Karpas-422 (cell line): Measurements from ENCODE around the gene MYH2. TPM values are rescaled to one million over a fixed set of nuclear protein-coding genes. Genes with fewer than 3 reads are reported as not detected.

ENCODE experiments used
- DNase-seq: peaks from one replicate; pipeline ENCODE4 v3.0.0-alpha.2; 2015
- H2AFZ ChIP-seq: fragments of 200-600 bp; sonication (generic); 2 replicates; pipeline ENCODE4 v1.6.1; 2014; ENCODE audit warnings: antibody characterized with exemption, low read length, mixed read lengths
- H3K27ac ChIP-seq: fragments of 200-600 bp; sonication (generic); 2 replicates; pipeline ENCODE4 v1.5.1; 2014; ENCODE audit warnings: mild to moderate bottlenecking, low read length, moderate library complexity
- H3K27me3 ChIP-seq: fragments of 200-600 bp; sonication (generic); 2 replicates; pipeline ENCODE4 v1.6.1; 2014; ENCODE audit warnings: low read length, mixed read lengths
- H3K36me3 ChIP-seq: fragments of 200-600 bp; sonication (generic); 2 replicates; pipeline ENCODE4 v1.6.1; 2014; ENCODE audit warnings: low read length, mixed read lengths; ENCODE audit not compliant: insufficient read depth
- H3K4me1 ChIP-seq: fragments of 200-600 bp; sonication (generic); 2 replicates; pipeline ENCODE4 v1.6.1; 2014; ENCODE audit warnings: mild to moderate bottlenecking, low read length, mixed read lengths
- H3K4me2 ChIP-seq: fragments of 200-600 bp; sonication (generic); 2 replicates; pipeline ENCODE4 v1.6.1; 2014; ENCODE audit warnings: low read length, low read depth, mild to moderate bottlenecking; ENCODE audit not compliant: poor library complexity, severe bottlenecking
- H3K4me3 ChIP-seq: fragments of 200-600 bp; sonication (generic); 2 replicates; pipeline ENCODE4 v1.5.1; 2014; ENCODE audit warnings: mild to moderate bottlenecking, antibody characterized with exemption, low read length, mixed read lengths
- H3K79me2 ChIP-seq: fragments of 200-600 bp; sonication (generic); 2 replicates; pipeline ENCODE4 v1.6.1; 2014; ENCODE audit warnings: mild to moderate bottlenecking, low read length, mixed read lengths
- H3K9ac ChIP-seq: fragments of 200-600 bp; sonication (generic); 2 replicates; pipeline ENCODE4 v1.6.0; 2014; ENCODE audit warnings: low read length
- H3K9me2 ChIP-seq: fragments of 200-600 bp; sonication (generic), shearing (Covaris generic); replicated peaks from 2 replicates; pipeline ENCODE4 v1.6.0; 2014; ENCODE audit warnings: mild to moderate bottlenecking, low read length, moderate library complexity; ENCODE audit not compliant: insufficient read depth
- H3K9me3 ChIP-seq: fragments of 300-700, 200-600 bp; sonication (generic); 2 replicates; pipeline ENCODE4 v1.6.1; 2014; ENCODE audit warnings: low read length, mixed read lengths
- H4K20me1 ChIP-seq: fragments of 200-600 bp; sonication (generic); 2 replicates; pipeline ENCODE4 v1.6.1; 2014; ENCODE audit warnings: mild to moderate bottlenecking, antibody characterized with exemption, low read length, low read depth; ENCODE audit not compliant: insufficient read depth
- total RNA-seq: library from RNA; depleted of rRNA; stranded (reverse); fragments of >200 nt; shearing (Covaris generic); gene quantifications from 2 replicates; pipeline ENCODE4 v1.2.3, GENCODE V29; 2014; ENCODE audit warnings: low replicate concordance; rRNA removed

Gene MYH2
- total RNA-seq, 1 experiment from 2014 or later = not detected

DNA sequence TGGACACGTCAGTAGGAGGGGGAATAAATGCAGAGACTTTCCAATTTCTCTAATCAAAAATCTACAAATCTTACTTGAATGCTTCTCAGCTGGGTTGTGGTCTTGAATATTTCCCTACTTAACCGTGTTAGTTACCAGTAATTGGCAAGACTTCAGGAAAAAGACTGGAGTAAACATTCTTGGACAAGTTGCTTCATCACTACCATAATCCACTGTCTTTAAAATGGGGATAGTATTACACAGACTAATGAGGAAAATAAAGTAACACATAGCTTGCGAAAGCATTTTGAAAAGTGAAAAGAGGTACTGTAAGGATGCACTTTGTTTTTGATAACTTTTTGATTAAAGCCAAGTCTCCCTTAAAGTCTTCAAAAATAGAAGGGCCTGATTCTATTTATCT lies 49.5 kb downstream of the MYH2 start:
- Histone ChIP-seq H3K9me3 (no peaks in the 10 kb centered on the region), H3K36me3 (no peaks in the 10 kb centered on the region), H2AFZ (no peak overlapping the region), H3K79me2 (no peaks in the 10 kb centered on the region), H3K4me2 (no peak overlapping the region), H3K9me2 (no peaks in the 10 kb centered on the region), H3K27ac (no peak overlapping the region), H4K20me1 (no peaks in the 10 kb centered on the region), H3K9ac (no peak overlapping the region), H3K4me3 (no peak overlapping the region), H3K4me1 (no peaks in the 10 kb centered on the region), H3K27me3 (no peaks in the 10 kb centered on the region)
- no peak for DNase-seq

DNA sequence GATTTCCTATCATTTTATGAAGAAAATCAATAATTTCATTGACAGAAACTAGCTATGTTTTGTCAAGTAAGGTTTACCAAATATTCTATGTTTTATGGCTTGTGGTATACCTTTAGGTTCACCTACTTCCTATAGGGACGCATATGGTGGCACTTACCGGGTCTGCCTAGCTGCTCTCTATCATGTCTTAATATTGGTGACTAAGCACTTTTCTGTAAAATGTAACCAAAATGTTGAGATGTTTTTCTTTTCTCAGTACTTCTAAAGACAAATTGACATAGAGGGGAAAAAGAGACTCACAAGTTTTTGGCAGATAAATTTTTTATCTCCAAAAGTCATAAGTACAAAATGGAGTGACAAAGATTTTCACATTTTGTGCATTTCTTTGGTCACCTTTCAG lies 57.5 kb downstream of the MYH2 start:
- DNase-seq = no peak
- peaks cover 21% of the 10 kb centered on the region; the same call in 1 of the 2 replicates for H3K9me3 ChIP-seq
- no peaks in the 10 kb centered on the region for H3K4me1 ChIP-seq
- no peak overlapping the region for H3K27ac ChIP-seq
- no peaks in the 10 kb centered on the region for H3K36me3 ChIP-seq
- no peak overlapping the region for H2AFZ ChIP-seq
- H4K20me1 ChIP-seq = no peaks in the 10 kb centered on the region
- H3K27me3 ChIP-seq = no peaks in the 10 kb centered on the region; the same call in 1 of the 2 replicates
- H3K4me3 ChIP-seq = no peak overlapping the region
- H3K9me2 ChIP-seq = no peaks in the 10 kb centered on the region
- no peak overlapping the region for H3K9ac ChIP-seq
- H3K79me2 ChIP-seq = no peaks in the 10 kb centered on the region
- no peak overlapping the region for H3K4me2 ChIP-seq

DNA sequence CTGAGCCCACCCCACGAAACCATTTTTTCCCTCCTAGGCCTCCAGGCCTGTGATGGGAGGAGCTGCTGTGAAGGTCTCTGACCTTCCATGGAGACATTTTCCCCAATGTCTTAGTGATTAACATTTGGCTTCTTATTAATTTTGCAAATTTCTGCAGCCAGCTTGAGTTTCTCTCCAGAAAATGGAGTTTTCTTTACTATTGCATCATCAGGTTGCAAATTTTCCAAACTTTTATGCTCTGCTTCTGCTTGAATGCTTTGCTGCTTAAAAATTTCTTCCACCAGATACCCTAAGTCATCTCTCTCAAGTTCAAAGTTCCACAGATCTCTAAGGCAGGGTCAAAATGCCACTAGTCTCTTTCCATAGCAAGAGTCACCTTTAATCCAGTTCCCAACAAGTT lies 67.2 kb downstream of the MYH2 start:
- H3K4me1 ChIP-seq = no peaks in the 10 kb centered on the region
- H3K4me2 ChIP-seq = no peak overlapping the region
- H3K9ac ChIP-seq = no peak overlapping the region
- H3K27ac ChIP-seq = no peak overlapping the region
- no peaks in the 10 kb centered on the region for H3K9me2 ChIP-seq
- H3K79me2 ChIP-seq = no peaks in the 10 kb centered on the region
- no peak for DNase-seq
- H2AFZ ChIP-seq = no peak overlapping the region
- H3K36me3 ChIP-seq = no peaks in the 10 kb centered on the region
- no peak overlapping the region for H3K4me3 ChIP-seq
- peaks cover 11% of the 10 kb centered on the region for H3K9me3 ChIP-seq
- 0 out of 2 replicates have a peak, but pooled peaks cover 3% of the 10 kb centered on the region for H3K27me3 ChIP-seq
- H4K20me1 ChIP-seq = no peaks in the 10 kb centered on the region

DNA sequence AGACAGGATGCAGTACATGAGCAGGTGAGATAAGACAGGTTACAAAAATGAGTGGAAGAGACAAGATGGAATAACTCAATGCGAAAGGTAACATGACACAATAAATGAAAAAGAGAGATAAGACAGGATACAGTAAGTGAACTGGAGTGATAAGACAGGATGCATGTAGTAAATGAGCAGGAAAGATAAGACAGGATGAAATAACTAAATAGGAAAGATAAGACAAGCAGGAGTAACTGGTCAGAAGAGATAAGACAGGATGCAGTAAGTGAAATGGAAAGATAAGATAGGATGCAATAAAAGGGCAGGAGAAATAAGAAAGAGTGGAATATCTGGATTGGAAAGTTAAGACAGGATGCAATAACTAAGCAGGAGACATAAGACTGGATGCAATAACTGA lies 71.8 kb downstream of the MYH2 start:
- no peak overlapping the region for H3K4me3 ChIP-seq
- DNase-seq = no peak
- no peak overlapping the region for H3K27ac ChIP-seq
- 0 out of 2 replicates have a peak, but pooled peaks cover 3% of the 10 kb centered on the region for H3K27me3 ChIP-seq
- no peaks in the 10 kb centered on the region for H3K79me2 ChIP-seq
- no peak overlapping the region for H3K4me2 ChIP-seq
- H3K36me3 ChIP-seq = no peaks in the 10 kb centered on the region
- no peak overlapping the region for H3K9ac ChIP-seq
- no peaks in the 10 kb centered on the region for H3K9me2 ChIP-seq
- no peaks in the 10 kb centered on the region for H3K9me3 ChIP-seq
- no peaks in the 10 kb centered on the region for H4K20me1 ChIP-seq
- H2AFZ ChIP-seq = no peak overlapping the region
- H3K4me1 ChIP-seq = no peaks in the 10 kb centered on the region

DNA sequence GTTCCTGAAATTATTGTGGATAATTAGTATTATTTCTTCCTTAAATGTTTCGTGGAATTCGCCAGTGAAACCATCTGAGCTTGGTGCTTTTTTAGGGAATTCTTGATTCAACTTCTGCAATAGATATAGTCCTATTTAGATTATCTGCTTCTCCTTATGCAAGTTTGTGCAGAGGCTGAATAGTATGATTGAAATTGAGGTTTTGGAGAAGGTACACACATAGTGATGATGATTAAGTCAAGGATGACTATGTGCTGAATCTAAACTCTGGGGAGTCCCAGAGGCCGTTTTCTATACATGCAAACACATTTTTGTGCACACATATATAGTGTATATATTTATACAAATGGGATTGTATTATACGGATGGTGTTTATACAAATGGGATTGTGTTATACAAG lies 74.9 kb downstream of the MYH2 start:
- Histone ChIP-seq H3K27me3 (0 out of 2 replicates have a peak, but pooled peaks cover 3% of the 10 kb centered on the region), H3K9me3 (no peaks in the 10 kb centered on the region), H3K4me1 (no peaks in the 10 kb centered on the region), H3K27ac (no peak overlapping the region), H4K20me1 (no peaks in the 10 kb centered on the region; the same call in 1 of the 2 replicates), H3K79me2 (no peaks in the 10 kb centered on the region), H2AFZ (no peak overlapping the region), H3K4me3 (no peak overlapping the region), H3K9ac (no peak overlapping the region), H3K36me3 (no peaks in the 10 kb centered on the region), H3K4me2 (no peak overlapping the region), H3K9me2 (no peaks in the 10 kb centered on the region)
- no peak for DNase-seq

DNA sequence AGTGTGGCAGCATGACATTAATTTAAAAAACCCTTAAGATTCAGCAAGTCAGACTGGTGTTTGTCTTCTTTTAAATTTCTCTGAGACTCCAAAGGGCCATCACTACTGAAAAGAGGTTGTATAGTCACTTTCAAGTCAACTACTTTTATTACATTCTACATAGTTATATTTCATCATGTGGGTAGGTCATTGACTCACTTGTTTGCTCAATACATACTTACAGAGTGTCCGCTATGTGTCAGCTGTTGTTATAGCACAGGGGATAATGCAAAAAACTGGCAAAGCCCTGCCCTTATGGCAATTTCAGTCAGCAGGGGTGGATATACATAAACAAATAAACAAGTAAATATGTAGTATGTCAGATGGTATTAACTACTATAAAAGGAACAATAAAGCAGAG lies 77.6 kb downstream of the MYH2 start:
- no peaks in the 10 kb centered on the region for H3K9me2 ChIP-seq
- DNase-seq = no peak
- H3K4me1 ChIP-seq = no peaks in the 10 kb centered on the region
- H3K79me2 ChIP-seq = no peaks in the 10 kb centered on the region
- H3K27me3 ChIP-seq = no peaks in the 10 kb centered on the region
- H3K9me3 ChIP-seq = no peaks in the 10 kb centered on the region
- no peak overlapping the region for H3K4me3 ChIP-seq
- no peak overlapping the region for H3K4me2 ChIP-seq
- H3K9ac ChIP-seq = no peak overlapping the region
- no peak overlapping the region for H2AFZ ChIP-seq
- no peak overlapping the region for H3K27ac ChIP-seq
- H4K20me1 ChIP-seq = no peaks in the 10 kb centered on the region; the same call in 1 of the 2 replicates
- H3K36me3 ChIP-seq = no peaks in the 10 kb centered on the region

Other genes with a start within 250 kb of the MYH2 start
- gene MYH13, start 176.7 kb downstream of the MYH2 start, total RNA-seq = not detected in 2 replicates
- gene MYH8, start 127.7 kb downstream of the MYH2 start, total RNA-seq = not detected in 2 replicates
- not detected in 2 replicates for gene MYH4, start 80.1 kb downstream of the MYH2 start, total RNA-seq
- not detected in 2 replicates for gene MYH1, start 31.1 kb downstream of the MYH2 start, total RNA-seq
- 1.0 and 1.7 TPM in 2 replicates for gene MYH3, start 107.7 kb upstream of the MYH2 start, total RNA-seq
- gene SCO1, start 147.9 kb upstream of the MYH2 start, total RNA-seq = 39.7 and 51.5 TPM in 2 replicates
- 4.7 and 7.8 TPM in 2 replicates for gene ADPRM, start 147.9 kb upstream of the MYH2 start, total RNA-seq
- gene TMEM220, start 180.4 kb upstream of the MYH2 start, total RNA-seq = not detected in 2 replicates